GM21367 (cell line): Measurements from ENCODE around the gene CCDC137.

Experiments used
- ATAC-seq: cut with Tn5 transposase; IDR thresholded peaks from one replicate; pipeline ENCODE4 v1.9.1; 2021; ENCODE audit not compliant: unreplicated experiment

The CCDC137 gene

DNA sequence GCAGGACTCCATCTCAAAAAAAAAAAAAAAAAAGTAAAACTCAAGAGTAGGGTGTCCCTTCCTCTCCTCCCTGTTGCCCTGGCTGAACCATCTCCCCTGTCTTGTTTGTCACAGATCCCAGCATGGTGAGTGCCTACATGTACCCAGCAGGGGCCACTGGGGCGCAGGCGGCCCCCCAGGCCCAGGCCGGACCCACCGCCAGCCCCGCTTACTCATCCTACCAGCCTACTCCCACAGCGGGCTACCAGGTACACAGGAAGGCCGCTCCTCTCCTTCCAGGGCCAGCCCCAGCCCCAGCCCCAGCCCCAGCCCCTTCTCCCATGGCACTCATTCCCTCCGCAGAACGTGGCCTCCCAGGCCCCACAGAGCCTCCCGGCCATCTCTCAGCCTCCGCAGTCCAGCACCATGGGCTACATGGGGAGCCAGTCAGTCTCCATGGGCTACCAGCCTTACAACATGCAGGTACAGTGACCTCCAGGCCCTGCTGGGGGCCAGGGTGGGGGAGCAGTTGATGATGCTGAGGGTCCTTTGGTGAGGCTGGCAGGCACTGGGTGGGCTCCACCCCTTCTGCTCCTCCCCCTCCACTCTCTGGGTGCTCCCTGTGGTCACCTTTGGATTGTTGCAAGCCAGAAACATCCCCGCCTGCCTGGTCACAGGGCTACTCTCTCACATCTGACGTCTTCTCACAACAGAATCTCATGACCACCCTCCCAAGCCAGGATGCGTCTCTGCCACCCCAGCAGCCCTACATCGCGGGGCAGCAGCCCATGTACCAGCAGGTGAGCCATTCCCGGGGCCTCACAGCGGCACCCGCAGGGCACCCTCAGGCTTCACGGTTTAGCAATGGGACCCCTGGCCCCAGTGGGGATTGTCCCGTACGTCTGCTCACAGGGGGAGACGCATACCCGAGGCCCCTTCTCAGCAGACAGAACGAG lies 34.1 kb downstream of the CCDC137 start:
- no peak for ATAC-seq

DNA sequence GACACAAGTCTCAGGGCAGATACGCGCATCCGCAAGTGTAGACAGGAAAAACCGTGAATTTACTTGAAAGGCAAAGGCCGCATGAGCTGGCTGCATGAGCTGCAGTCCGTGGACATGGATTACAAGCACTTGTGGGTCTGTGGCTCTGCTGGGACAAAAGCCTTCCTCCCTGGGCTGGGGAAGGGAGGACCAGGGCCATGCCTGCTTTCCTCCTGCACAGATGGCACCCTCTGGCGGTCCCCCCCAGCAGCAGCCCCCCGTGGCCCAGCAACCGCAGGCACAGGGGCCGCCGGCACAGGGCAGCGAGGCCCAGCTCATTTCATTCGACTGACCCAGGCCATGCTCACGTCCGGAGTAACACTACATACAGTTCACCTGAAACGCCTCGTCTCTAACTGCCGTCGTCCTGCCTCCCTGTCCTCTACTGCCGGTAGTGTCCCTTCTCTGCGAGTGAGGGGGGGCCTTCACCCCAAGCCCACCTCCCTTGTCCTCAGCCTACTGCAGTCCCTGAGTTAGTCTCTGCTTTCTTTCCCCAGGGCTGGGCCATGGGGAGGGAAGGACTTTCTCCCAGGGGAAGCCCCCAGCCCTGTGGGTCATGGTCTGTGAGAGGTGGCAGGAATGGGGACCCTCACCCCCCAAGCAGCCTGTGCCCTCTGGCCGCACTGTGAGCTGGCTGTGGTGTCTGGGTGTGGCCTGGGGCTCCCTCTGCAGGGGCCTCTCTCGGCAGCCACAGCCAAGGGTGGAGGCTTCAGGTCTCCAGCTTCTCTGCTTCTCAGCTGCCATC lies 34.9 kb downstream of the CCDC137 start:
- ATAC-seq, result no peak

DNA sequence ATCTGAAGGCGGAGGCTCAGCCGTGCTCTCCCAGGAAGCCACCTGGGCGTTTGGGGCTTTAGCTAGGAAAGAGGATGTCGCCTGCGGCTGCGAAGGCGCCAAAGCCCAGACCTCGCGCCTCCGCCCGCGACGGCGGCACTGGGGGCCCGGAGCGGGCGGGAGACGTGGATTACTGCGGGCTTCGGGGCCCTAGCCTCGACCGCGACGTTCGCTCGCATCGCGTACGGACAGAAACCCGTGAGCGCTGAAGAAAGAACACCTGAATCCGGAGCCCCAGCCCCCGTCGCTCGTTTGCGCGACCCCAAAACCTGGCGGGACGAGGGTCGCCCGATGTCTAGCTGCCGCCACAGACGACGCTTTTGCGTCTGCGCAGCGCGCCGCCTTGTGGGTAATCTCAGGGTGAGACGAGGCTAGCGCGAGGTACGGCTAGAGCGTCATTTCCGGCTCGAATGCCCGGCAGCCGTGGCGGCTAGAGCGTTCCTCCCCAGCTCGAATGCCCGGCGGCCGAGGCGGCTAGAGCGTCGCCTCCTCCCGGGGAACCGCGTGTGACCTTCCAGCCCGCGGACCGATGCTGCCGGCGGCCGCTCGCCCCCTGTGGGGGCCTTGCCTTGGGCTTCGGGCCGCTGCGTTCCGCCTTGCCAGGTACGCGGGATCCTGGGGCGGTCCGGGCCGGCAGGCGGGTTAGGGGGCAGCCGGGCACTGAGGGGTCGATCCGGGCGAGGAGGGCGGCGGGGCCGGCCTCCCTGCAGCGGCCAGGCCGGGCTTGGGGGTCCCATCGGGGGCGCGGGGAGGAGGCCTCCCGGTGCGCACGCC lies 36.6 kb downstream of the CCDC137 start, which contains the start of gene MRPL12:
Gene MRPL12 (plus strand): TSS at position 434 of the 813 bp plus-strand sequence. CDS start 135 bp downstream, at position 569.
- ATAC-seq, result peak; percentile 67

DNA sequence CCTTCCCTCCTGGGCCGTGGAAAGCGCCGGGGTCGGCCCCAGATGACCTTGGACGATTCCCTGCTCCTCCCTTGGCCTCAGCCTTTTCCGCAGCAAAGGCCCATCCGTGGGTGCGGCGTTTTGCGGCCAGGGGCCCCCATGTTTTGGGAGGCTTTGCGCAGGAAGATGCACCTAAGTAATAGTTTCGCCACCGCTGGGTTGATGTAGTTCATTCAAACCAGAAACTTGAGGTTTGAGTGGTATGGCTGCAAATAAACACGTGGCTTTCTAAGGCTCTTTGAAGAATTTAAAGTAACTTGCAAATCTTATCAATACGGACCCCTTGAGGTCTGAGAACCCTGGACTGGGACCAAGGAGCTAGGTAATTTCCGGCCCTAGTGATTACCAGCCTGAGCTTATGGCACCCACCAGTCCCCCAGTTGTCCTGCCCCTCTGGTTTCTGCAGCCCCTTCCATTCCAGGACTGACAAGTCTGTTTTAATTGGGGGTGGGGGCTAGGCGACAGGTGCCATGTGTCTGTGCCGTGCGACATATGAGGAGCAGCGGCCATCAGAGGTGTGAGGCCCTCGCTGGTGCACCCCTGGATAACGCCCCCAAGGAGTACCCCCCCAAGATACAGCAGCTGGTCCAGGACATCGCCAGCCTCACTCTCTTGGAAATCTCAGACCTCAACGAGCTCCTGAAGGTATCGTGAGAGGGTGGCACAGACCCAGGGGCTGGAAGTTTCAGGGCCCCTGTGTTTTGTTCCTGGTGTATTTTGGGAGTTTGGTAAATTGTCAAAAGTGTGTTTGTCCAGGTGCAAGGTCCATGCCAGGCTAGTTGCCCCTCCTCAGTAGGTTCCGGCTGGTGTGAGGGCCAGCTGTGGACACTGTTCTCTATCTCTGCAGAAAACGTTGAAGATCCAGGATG lies 37.5 kb downstream of the CCDC137 start:
- no peak for ATAC-seq

DNA sequence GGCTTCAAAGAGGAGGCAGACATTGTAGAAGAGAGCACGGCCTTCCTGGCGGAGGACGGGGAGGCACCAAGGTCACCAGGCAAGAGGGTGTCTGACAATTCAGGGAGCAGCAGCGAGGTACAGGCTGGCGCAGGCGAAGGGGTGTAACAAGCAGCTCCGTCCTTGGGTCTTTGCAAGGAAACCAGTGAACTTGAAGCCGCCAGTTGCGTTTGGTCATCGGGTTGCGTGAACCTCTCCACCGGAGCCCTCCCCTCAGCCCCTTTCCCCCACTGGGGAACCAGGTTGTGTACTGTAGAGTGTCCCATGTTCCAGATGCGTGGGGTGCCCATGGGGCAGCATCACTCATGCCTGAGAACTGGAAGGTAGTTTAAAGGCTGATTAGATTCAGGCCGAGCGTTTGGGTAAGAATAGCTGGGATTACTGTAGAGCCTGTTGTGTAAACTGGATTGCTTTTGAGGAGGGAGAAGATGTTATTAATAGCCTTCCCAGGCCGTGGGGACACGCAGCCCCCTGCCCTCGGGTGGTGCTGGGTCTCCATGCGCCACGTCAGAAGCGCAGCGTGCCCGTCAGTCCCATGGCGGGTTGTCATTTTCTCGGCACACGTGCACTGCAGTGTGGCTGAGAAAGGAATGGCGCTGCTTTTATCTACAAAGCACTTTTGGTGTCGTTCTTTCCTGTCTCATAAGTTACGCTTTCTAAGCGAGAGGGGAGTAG lies 39.1 kb downstream of the CCDC137 start:
- ATAC-seq, result no peak

DNA sequence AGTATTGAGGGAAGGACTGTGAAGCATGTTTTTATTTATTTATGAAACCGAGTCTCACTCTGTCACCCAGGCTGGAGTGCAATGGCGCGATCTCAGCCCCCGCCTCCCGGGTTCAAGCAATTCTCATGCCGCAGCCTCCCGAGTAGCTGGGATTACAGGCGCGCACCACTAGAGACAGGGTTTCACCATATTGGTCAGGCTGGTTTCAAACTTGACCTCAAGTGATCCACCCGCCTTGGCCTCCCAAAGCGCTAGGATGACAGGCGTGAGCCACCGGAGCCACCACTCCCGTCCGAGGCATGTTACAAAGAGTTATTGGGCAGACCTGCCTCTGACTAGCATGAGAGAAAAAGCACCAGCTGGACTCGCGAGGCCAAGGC lies 39.7 kb downstream of the CCDC137 start:
- ATAC-seq, result no peak

DNA sequence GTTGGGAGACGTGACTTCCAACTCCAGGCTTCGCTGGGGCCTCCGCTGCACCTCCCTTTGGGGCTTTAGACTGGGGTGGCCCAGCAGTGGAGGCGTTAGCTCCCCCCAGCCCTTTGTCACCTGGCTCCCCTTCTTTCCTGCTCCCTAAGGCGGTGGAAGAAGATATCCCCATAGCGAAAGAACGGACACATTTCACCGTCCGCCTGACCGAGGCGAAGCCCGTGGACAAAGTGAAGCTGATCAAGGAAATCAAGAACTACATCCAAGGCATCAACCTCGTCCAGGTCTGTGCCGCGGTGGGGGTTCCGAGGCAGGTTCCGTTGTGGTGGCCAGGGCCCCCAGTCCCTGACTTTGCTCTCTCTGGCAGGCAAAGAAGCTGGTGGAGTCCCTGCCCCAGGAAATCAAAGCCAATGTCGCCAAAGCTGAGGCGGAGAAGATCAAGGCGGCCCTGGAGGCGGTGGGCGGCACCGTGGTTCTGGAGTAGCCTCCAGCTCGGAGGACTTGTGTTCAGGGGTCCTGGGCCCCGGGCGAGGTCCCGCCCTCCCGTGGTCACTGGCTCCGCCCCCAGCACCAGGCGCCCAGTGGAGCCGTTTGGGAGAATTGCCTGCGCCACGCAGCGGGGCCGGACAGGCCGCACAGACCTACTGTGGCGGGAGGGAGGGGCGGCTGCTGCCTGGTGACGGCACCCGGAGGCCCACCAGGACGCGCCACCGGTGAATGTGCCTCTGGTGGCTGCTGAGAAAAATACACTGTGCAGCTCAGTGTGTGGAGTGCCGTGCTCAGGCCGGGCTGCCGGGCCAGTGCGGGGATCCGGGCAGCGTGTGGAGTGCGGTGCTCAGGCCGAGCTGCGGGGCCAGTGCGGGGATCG lies 40.5 kb downstream of the CCDC137 start:
- ATAC-seq, result no peak

DNA sequence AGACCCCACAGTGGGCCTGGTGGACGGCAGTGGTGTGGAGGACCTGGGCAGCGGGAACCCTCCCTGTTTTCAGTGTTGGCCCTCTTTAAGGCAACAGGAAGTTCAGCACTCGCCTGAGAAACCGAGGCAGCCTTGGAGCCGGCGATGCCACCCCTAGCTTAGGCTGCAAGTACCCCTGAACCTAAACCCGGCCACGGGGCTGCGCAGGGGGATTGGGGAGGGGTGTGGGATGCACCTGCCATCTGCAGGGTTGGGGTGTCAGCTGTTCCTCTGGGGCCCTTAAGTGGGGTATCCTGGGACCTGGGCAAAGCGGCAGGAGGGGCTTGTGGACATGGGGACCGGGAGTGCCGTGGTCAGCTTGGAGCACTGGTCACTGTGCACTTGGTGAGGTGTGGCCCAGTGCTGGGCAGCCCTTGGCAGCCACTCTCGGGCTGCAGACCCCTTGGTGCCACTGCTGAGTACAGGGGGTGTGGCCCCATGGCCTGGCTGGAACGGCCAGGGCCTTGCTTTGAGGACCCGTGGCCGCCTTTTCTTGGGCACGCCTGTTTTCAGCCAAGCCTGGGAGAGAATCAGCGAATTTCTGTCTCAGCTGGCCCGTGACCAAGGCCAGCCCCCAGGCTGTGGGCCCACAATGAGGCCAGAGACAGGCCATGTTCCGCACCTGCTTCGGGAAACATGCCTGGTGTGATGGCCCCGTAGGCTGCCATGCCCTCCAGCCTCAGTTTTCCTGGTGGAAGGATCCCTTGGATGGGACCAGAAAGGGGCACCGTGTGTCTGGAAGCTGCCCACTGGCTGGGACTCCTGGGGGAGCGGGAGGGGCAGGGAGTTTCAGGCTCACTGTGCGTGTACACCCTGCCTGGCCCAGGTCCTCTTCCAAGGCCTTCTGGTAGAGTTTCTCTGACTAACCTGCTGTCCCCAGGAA lies 41.4 kb downstream of the CCDC137 start:
- ATAC-seq, result no peak

DNA sequence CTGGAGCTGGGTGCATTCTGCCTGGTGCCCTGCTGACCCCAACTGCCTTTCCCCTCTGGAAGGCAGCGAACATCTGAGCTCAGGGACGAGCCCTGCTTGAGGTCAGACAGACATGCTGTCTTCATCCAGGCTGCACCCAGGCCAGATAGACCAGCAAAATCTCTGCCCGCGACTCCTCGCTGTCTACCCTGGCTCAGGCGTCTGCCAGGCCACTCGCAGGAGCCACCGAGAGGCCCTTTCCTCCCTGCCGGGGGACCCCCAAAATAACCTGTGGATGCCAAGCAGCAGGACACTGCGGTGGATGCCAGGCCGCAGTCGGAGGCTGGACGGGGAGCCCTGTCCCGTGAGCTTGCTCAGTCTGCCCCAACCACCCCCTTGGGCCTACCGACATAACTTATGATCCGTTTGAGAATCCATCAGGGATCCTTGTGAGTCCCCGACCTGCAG lies 42.2 kb downstream of the CCDC137 start:
- no peak for ATAC-seq

DNA sequence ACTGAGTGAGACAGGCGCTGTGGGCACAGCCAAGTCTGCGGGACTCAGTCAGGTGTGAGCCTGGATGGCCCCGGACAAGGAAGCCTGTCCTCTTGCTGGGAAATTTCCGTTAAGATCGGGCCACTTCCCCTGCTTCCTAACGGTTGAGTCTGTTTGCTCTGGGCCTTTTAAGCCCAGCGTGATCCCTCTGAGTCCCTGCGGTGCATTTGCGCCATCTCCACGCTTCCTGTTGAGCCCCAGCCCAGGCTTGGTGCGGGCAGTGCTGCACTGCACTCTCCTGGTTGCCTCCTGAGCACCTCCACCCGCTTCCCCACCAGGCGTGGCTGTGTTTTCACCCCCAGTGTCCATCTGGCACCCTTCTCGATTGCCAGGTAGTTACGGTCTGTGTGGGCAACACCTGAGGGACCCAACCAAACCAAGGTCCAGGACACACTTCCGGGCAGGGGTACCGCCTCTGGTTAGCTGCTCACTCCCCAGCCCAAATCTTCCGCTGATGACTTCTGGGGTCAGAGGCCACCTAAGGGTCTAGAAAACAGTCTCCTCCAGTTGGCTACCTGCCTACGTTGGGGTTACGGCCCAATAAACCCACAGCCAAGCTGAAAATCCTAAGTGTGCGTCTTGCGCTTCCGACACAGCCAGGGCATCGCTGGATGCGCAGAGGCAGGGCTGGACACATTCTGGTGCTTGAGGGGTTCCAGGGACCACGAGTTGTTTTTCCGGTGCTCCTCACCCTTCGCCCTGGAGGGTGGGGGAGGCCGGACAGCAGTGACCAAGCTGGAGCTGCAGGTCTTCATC lies 44.2 kb downstream of the CCDC137 start:
- no peak for ATAC-seq

DNA sequence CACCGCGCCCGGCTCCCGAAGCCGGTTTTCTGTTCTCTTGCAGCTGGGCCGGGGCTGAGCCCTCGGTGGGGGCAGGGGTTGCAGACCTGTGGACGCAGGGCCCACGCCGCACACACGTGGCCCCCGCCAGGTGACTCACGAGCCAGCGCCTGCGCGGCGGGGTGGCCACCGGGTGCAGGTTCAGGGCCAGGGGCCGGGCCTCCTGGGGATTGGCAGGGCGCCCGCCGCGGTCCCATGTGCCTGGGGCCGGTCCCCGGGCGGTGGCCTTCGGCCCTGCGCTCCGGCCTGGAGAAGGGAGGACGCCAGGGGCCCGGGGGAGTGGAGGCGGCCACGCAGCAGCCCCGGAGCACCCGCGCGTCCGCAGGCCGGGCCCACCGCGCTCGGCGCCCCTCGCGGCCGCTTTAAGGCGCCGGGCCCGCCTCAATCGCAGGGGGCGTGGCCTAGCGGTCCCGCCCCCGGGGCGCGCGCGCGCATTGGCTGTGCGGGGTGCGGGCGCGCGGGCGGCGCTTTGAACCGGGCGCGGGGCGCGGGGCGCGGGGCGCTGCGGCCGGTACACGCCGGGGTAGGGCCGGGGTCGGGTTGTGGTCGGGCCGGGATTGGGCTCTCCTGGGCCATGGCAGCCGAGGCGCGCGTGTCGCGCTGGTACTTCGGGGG lies 45.4 kb downstream of the CCDC137 start, which contains the start of gene SLC25A10:
Gene SLC25A10 (plus strand): TSS at position 471 of the 654 bp plus-strand sequence. CDS start 143 bp downstream, at position 614.
- peak; percentile 46 for ATAC-seq

DNA sequence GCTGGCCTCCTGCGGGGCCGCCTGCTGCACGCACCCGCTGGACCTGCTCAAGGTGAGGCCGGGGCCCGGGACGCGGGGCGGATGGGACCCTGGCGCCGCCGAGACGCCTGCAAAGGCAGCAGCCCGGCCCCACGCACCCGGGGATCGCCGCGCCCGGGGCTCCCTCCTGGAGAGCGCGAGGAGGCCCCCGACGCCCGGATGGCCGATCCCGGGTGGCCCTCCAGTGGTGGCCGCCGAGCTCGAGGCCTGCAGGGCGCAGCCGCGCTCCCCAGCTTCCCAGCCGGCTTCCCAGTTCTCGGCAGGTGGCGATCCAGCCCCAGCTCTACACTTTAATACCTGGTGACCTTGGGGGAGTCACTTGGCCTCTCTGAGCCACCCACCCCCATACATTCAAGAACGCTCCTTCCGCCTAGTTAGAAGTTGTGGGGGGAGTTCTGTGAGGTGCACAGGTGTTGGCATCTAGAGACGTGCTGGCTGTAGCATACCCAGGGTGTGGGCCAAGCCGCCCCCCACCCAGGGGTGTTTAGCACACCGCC lies 46.0 kb downstream of the CCDC137 start:
- ATAC-seq, result no peak

DNA sequence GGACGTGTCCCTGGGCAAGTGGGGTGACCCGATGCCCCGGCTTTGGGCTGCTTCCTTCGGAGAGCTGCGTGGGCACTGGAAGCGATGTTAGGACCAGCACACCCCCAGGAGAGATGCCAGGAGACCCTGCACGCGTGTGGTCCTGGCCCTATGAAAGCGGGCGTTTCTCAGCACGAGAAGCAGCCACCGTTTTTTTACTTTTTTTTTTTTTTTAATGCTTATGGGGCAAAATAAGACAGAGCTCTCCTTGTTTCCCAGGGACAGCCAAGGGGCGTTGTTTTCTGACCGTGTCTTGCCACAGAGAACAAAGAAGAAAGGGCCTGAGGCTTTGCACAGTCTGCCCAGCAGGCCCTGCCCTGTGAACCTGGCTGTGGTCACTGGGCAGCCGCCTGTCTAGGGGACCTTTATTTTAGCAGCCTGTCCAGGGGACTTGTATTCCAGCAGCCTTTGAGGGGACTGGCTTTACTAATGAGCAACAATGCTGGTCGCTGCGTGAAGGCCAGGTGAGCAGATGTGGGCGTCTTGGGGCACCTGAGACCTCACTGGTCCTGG lies 46.5 kb downstream of the CCDC137 start:
- ATAC-seq, result no peak

DNA sequence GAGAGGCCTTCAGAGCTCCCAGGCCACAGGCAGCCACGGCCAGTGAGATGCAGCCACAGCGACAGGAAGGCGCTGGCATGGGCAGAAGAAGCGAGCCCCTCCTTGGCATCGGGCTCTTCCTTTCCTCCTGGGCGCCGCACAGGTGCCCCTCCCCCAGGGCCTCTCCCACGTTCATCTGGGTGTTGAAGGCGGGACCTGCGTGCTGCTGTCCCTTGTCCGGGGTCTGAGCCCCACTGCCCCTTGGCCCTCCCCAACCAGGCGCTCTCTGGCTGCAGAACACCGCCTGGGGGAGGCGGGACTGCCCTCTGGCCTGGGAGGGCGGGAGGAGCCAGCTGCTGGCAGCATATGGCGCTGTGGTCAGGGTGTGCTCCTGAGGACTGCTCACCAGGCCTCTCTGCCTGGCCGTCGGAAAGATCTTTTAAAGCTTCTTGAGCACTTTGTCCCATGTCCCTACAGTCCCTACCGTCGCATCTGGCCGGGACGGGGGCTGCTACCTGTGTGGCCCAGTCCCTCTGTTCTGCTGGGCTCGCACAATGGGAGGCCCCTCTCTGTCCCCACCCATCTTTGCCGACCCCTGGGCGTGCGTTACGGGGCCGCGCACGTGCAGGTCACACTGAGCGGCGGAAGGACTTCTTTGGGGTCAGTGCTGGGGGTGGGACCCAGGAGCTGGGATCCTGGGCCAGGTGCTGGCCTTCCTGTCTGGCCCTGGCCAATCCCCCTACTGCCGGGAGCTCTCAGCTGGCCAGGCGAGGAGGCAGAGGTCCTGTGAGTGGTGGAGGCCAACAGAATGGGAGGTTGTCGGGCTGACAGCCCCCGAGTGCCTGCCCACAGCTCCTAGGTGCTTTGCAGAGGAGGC lies 47.2 kb downstream of the CCDC137 start:
- ATAC-seq, result no peak
